ENCODE measurements around the gene KSR1.

The KSR1 gene

DNA sequence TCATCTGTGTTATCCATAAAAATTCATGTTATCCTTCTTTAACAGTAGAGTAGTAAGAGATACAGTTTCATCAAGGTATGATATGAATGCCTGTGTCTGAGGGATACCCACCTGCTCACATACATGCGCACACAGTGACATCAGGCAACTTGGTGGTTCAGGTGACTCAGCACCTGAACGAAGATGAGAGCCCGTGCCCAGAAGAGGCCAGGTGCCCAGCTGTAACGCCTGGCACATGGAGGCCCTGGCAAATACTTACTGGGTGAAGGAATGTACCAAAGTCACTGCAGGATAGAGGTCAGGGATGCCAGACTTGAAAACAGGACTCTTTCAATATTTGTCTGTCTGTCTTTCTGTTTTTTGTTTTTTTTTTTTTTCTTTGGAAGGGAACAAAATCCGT lies 102.1 kb downstream of the KSR1 start:
- DNase-seq: no peak

DNA sequence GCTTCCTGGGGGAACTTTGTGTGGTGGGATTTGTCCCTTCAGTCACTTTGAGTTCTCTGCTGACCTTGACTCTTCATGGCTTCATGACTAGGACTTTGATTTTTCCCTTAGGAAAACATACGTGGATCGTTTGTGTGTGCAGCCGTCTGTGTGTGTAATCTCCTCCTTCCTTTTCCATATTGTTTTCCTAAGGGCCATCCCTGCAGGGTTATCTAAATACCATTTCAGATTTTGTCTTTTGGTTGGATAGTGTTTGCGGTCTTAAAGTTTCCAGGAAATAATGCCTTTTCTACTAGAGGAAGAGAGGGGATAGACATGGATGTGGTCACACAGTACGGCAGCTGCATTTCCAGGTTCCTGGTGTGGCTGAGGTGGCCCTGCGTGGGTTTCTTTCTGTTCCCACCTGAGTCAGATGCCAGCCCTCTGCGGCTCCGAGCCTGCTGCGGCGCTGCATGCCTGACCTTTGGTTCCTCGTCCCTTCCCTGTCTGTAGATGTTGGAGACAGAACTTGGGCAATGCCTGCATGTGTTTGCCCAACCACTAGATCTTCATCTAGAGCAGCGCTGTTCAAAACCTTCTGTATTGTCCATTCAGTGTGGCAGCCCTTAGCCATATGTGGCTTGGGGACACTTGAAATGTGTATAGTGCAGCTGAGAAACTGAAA lies 102.7 kb downstream of the KSR1 start:
- DNase-seq: no peak

GRCh38 chr17:27559506-27560481 lies 103.5 kb downstream of the KSR1 start:
- DNase-seq: no peak

- DNase-seq: no peak
These were observed 104.4 kb downstream of the KSR1 start for GRCh38 chr17:27560668-27561067.

GRCh38 chr17:27562777-27563455 lies 106.7 kb downstream of the KSR1 start:
- DNase-seq: no peak

DNA sequence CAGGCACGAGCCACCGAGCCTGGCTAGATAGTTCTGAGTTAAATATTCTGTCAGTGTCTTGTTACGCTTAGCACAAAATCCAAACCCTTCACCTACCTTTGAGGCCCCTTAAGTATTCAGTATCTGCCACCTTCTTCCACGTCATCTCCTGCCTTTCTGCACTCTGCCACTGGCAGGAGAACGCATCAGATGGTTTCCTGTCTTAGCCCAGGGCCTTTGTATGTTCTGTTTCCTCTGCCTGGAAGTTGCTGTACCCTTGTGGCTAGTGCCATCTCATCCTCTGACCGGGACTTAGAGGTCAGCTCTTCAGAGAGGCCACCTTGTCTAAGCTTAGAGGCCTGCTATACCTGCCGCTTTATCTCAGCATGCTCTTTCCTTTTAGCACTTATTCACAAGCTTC lies 107.3 kb downstream of the KSR1 start:
- DNase-seq: no peak

GRCh38 chr17:27564463-27564862 lies 108.2 kb downstream of the KSR1 start:
- DNase-seq: no peak

DNA sequence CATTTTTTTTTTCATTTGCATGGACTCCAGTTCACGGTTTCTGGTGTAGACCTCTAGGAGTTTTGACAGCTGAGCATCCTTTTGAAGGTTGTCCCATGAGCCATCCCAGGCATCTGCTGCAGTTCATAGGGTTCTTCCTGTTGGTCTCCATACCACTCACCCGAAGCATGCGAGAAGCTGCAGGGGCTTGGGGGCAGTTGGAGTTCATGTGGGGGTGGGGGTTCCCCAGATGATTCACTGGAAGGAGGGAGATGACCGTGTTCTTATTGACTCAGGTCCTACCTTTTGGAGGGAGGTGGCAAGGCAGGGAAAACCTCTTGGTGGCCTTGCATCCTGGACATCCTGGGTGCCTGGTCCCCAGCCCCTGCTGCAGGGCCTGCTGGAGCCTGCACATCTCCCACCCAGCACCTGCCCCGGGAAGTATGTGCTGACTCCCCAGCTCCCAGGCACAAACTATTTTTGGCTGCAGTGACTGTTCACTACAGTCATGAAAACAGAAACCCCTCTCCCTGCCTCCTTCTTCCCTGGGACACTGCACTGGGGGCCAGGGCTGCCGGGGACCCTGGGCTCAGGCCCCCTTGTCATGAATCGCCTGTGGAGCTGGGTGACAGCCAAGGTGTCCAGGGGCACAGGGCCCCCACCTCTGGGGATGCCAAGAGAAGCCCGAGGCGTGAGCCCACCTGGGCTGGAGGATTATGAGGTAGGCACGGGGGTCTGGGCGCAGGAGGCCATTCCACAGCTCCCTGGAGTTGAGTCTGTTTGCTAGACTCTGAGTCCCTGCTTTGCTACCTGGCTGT lies 109.8 kb downstream of the KSR1 start:
- no peak for DNase-seq

DNA sequence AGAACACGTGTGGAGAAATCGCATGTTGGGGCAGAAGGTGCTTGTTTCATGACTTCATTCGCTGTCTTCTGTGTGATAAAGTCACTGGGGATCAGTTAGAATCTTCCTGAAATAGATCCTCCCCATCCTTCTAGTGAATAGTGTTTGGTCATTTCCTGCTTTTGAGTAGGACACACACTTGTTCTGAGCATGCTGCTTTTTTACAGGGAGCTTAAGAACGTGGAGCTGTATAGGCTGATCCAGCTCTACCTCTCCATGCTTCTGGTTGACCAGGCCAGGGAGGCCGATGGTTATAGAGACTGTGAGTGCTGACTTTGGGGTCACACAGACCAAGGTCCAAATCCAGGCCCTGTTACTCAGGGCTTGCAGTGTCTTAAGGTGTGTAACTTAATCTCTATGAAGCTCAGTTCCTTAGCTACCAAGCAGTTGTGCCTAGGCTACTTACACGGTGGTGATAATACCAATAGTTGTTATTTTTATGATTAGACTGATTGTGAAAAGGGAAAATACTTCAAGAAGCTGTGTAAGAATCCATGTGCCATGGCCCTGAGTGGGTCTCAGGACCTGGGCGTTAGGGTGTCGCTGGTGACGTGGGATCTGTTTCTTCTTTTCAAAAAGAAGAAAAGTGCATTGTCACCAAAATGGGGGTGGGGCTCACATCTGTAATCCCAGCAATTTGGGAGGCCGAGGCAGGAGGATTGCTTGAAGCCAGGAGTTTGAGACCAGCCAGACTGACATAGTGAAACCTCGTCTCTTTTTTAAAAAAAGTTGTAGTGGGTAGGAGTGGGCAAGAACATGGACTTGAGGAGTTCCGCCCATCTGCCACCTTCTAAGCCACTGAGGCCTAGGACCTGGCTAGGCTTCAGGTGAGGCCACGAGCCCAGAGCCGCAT lies 110.7 kb downstream of the KSR1 start:
- no peak for DNase-seq

DNA sequence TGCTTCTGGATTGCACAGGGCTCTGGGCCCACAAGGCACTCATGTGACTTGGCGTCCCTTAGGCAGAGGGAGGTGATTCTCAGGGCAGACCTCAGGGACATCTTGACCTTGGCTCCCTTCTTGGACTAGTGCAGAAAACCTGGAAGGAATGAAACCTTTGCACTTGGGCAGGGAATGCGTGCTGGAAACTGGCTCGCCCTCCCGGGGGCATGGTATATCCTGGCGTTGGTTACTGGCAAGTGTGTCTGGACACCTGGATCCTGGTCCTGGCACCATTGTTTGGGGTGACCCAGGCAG lies 111.3 kb downstream of the KSR1 start:
- DNase-seq: no peak

- no peak for DNase-seq
These were observed 112.0 kb downstream of the KSR1 start for GRCh38 chr17:27568216-27568615.

GRCh38 chr17:27568811-27569210 lies 112.6 kb downstream of the KSR1 start:
- no peak for DNase-seq

DNA sequence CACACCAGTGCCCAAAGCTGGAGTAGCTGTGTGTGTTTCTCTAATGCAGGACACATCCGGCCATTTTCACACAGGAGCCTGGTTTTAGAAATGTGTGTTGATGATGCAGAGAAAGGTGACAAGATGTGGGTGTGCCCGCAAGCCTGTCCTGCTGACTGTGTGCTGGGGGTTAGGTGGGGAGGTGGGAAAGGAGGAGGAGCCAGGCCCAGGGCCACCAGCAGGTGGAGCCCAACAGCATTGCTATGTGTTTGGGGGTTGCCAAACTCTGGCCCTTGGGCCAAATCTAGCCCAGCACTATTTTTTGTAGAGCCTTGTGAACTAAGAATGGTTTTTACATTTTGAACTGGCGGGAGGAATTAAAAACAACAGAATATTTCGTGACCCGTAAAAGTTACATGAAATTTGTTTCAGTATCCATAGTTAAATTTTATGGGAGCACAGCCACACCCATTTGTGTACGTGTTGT lies 113.0 kb downstream of the KSR1 start:
- peak; percentile 51 for DNase-seq

DNA sequence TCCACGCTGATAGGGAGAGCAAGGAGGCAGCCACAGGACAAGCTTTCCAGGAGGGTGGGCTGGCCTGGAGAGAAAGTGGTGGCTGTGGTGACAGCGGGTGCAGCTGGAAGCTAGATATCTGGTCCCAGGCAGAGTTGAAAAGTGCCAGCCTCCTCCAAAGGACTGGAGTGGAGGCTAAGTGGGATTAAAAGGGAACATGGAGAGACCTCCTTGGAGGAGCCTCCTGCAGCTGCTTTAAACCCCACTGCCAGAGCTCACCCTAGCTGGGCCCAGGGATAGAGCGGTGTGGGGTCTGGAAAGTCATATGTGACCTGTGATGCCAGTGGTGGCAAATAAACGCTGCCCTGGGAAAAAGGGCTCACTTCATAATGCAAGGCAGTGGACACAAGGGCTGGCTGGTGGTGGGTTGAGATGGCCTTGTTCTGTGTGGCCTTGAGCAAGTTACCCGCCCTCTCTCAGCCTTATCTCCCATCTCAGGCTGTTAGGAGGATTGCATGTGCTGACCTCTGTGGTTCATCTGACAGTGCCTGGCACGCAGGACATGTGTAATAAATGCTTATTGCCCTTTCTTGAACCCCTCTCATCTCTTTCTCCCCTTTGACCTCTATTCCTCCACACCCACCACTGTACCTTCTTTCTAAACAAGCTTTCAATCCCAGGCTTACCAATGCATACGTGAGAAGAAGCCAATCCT lies 113.8 kb downstream of the KSR1 start:
- DNase-seq: no peak

- no peak for DNase-seq
These were observed 114.3 kb downstream of the KSR1 start for GRCh38 chr17:27570578-27570914.

DNA sequence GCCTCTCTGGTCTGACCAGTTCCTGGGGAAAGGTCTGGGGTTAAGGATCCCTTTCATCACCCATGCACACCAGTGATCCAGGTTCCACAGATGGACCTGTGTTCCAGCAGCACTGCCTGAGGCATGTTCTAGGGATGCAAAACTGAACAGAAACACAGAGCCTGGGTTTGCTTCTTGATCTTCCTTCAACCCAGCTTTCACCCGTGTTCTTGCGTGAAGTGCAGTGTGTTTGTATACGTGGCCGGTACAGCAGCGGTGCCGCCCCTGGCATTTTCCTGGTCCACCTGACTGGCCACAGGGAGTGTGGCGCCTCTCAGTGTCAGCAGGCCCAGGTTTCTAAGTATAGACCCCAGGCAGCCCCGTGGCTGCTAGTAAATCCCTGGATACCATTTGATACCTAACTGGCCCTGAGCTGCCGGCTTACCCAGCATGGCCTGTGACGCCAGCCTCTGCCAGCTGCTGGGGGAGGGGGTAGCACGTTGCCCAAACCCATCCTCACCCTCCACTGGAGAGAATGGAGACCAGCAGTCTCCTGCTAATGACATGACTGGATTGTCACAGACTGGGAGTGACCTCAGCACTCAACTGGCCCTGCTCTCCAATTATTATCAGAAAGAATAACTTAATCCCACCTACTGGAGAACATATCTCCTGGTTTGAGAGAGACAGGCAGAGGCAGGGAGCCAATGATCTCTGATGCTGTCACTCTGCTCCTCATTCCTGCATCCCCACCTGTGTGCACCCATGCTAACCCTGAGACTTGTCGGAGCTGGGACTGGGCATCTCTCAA lies 115.5 kb downstream of the KSR1 start:
- DNase-seq: no peak

GRCh38 chr17:27572665-27573064 lies 116.4 kb downstream of the KSR1 start:
- DNase-seq: no peak

GRCh38 chr17:27573548-27573947 lies 117.3 kb downstream of the KSR1 start:
- no peak for DNase-seq

DNA sequence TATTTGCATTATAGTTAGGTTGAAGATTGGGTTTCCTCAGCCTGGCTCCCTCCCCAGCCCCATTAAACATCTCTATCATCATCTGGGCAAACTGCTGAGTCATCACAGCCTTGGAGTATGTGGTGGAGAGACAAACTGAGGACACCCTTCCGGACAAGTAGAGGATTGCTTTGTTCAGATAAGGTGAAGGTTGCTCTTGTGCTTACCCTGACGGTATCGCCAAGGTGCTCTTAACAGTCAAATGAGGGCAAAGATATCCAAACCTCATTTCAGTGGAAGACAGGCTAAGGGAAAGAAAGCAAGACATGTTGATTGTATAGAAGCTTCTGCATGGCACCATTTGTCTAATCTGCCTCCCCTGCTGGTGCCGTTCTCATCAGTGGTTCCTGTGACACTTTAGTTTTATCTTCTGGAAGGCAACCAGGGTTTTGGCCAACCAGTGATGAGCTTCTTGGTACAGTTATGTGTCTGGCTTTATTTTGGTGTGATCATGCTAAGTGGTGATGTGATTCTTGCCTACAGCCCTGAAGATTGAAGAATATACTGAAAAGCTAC lies 117.8 kb downstream of the KSR1 start:
- DNase-seq: no peak

Measured in activated gamma-delta T cell treated with Interleukin-2 at 50 U/mL for 16 hours (primary cell).